ENCODE results near the gene XRCC5.

Gene XRCC5

DNA sequence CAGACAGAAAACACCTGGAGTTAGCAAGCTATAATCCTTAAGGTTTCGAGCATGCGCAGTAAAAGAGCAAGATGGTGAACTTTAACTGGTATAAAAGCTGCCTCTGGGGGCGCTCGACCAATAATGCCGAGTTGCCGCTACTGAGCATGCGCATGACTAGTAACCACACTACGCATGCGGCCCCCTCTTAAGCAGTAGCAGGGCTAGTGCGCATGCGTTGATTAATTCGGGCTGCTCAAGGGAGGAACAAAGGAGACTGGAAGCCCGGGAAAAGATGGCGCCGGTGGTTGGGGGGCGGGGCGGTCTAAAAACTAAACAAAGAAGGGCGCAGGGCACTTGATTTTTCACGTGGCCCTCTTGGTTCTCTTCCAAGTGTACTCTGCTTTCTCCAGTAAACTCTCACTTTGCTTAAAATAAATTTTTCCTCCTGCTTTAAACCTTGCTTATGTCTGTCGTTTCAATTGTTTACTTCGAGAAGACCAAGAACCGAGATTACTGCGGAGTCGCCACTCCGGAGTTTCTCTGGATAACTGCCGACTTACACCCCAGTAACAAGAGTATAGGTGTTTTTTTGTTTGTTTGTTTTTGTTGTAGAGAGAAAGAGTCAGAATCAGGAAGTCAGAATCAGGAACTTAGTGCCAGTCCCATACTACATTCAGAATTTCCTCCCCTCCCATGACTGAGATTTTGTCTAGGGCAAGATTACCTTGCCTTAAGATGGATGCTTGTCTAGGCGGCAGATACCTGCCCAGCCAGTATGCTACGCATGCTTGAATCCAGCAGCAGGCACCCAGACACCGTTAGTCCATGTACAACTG, 5.8 kb downstream of the XRCC5 start:
- in situ Hi-C loops (cut with HindIII; ENCODE audit: low pct_unique_long_range_greater_than_20kb, low sequenced_read_pairs): no loop called here
- TF ChIP-seq JUND (IDR thresholded peaks at IDR 0.05; ENCODE audit: low read depth): no peak
- peak; percentile 55 to 98 for DNase-seq (ENCODE audit: low read depth in 1 of 2, low spot score in 1 of 2)

DNA sequence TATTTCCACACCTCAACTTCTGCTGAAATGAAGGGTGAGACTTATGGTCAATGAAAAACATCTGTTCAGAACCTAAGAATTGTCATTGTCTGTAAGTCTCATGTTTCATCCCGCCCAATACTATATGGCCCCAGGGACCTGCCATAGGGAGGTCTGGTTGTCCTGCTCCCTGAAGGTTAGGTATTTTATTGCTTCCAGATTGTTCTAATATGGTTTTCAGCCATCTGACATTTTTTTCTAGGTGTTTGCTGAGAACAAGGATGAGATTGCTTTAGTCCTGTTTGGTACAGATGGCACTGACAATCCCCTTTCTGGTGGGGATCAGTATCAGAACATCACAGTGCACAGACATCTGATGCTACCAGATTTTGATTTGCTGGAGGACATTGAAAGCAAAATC, 7.3 kb downstream of the XRCC5 start:
- in situ Hi-C loops (cut with HindIII; ENCODE audit: low pct_unique_long_range_greater_than_20kb, low sequenced_read_pairs): no loop called here
- DNase-seq (ENCODE audit: low read depth in 1 of 2, low spot score in 1 of 2): no peak
- no peak for TF ChIP-seq JUND (IDR thresholded peaks at IDR 0.05; ENCODE audit: low read depth)

DNA sequence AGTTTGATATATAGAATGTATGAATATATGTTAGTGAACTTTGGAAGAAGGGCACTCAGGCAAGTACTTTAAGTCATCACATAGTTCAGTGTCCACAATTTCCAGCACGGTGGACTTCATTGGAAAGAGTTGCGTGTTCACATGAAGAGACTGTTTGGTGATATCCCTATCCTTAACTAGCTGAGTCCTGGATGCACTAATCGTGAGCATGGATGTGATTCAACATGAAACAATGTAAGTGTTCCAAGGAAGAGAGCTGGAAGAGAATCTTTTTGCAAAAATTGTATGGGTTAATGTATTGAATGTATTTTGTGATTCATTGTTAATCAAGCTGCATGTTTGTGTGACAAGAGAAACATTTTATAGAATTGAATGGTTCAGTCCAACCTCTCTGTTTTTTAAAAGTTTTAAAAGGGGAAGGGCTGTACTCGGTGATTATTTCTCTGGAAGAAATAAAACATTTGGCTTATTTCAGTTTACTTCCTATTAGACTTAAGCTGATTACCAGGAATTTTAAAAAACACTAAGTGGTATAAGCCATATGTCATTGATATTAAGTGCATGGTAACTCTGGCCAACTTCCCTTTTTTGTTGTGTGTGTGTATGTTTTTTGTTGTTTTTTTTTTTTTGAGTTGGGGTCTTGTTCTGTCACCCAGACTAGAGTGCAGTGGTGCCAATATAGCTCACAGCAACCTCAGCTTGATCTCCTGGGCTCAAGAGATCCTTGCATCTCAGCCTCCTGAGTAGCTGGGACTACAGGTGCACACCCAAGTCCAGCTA, 8.6 kb downstream of the XRCC5 start:
- no peak for TF ChIP-seq JUND (IDR thresholded peaks at IDR 0.05; ENCODE audit: low read depth)
- in situ Hi-C loops (cut with HindIII; ENCODE audit: low pct_unique_long_range_greater_than_20kb, low sequenced_read_pairs): no loop called here
- DNase-seq (ENCODE audit: low read depth in 1 of 2, low spot score in 1 of 2): no peak

DNA sequence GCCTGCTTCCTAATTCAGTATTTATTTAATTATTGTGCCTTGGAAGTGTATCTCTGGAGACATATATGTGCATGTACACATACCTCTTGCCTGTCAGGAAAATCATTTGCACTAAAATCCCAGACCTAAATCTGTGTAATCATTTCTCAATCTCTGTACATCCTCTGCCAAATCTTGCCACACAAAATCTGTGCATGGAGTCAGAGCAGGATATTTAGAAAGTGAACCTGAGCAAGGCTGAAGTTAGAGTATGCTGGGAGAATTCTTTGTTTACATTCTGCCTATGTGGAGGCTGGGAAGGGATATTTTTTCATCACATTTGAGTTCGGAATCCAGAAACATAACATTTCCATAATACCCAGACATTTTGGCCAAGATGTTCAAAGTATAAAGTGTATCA, 9.3 kb downstream of the XRCC5 start:
- no peak for DNase-seq (ENCODE audit: low read depth in 1 of 2, low spot score in 1 of 2)
- TF ChIP-seq JUND (IDR thresholded peaks at IDR 0.05; ENCODE audit: low read depth): no peak
- in situ Hi-C loops (cut with HindIII; ENCODE audit: low pct_unique_long_range_greater_than_20kb, low sequenced_read_pairs): no loop called here

DNA sequence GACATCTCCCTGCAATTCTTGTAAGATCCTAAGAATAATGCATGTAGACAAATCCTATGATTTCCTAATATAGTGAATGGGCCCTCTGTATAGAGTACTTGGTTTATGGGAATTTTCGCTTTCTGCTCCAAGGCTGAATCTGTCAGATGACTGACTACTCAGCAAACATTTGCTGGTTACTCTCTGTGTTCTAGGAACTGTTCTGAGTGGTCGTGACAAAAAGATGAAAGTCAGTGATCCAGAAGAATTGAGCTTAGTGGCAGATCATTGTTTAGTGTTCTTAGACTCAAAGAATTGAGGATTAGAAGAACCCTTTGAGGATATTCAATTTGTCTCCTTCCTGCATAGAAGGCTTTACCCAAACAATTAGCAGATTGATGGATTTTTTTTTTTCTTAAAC, 10.0 kb downstream of the XRCC5 start:
- no peak for TF ChIP-seq JUND (IDR thresholded peaks at IDR 0.05; ENCODE audit: low read depth)
- in situ Hi-C loops (cut with HindIII; ENCODE audit: low pct_unique_long_range_greater_than_20kb, low sequenced_read_pairs): no loop called here

DNA sequence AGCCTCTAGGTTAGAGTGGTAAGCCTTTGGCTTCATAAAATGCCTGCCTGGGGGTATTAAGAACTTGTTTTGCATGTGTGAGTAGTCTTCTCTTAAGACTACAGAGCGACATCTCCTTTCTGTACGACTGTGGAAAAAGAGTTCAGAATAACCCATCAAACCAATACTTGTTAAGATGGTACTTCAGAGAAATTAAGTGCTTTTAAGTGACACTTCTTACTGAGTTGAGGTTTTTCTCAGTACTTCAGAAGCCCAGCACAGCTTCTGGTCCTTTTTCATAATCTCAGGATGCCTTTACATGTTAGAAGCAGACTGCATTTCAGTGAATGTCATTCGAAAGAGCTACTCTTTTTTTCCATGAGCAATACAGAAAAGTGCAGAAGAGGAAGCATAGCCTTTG, 10.8 kb downstream of the XRCC5 start:
- in situ Hi-C loops (cut with HindIII; ENCODE audit: low pct_unique_long_range_greater_than_20kb, low sequenced_read_pairs): no loop called here
- DNase-seq (ENCODE audit: low read depth in 1 of 2, low spot score in 1 of 2): peak in 1 of 2 experiments; percentile 21
- no peak for TF ChIP-seq JUND (IDR thresholded peaks at IDR 0.05; ENCODE audit: low read depth)

More for the DNA sequence above, 10.0 kb downstream of the XRCC5 start:
- DNase-seq (ENCODE audit: low read depth in 1 of 2, low spot score in 1 of 2): no peak

DNA sequence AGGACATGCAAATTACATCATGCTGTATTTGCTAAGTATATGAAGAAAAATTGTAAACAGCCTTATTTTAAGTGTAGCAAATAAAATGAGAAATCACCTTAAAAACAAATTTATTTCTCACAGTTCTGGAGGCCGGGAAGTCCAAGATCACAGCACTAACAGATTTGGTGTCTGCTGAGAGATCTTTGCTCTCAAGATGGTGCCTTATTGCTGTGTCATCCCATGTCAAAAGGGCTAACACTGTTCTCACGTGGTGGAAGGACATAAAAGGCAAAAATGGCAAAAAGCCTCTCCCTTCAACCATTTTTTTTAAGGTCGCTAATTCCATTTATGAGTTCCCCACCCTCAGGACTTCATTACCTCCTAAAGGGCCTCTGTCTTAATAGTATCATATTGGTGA, 12.1 kb downstream of the XRCC5 start:
- no peak for DNase-seq (ENCODE audit: low read depth in 1 of 2, low spot score in 1 of 2)
- in situ Hi-C loops (cut with HindIII; ENCODE audit: low pct_unique_long_range_greater_than_20kb, low sequenced_read_pairs): no loop called here
- no peak for TF ChIP-seq JUND (IDR thresholded peaks at IDR 0.05; ENCODE audit: low read depth)

DNA sequence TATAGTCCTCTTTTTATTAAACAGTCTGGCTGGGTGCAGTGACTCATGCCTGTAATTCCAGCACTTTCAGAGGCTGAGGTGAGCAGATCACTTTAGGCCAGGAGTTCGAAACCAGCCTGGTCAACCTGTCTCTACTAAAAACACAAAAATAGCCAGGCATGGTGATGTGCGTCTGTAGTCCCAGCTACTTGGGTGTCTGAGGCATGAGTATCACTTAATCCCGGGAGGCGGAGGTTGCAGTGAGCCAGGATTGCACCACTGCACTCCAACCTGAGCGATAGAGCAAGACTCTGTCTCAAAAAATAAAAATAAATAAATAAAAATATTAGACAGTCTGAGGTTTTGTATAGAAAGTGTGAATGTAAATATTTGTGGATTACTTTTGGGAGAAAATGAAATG, 17.8 kb downstream of the XRCC5 start:
- TF ChIP-seq JUND (IDR thresholded peaks at IDR 0.05; ENCODE audit: low read depth): no peak
- no peak for DNase-seq (ENCODE audit: low read depth in 1 of 2, low spot score in 1 of 2)
- in situ Hi-C loops (cut with HindIII; ENCODE audit: low pct_unique_long_range_greater_than_20kb, low sequenced_read_pairs): no loop called here

DNA sequence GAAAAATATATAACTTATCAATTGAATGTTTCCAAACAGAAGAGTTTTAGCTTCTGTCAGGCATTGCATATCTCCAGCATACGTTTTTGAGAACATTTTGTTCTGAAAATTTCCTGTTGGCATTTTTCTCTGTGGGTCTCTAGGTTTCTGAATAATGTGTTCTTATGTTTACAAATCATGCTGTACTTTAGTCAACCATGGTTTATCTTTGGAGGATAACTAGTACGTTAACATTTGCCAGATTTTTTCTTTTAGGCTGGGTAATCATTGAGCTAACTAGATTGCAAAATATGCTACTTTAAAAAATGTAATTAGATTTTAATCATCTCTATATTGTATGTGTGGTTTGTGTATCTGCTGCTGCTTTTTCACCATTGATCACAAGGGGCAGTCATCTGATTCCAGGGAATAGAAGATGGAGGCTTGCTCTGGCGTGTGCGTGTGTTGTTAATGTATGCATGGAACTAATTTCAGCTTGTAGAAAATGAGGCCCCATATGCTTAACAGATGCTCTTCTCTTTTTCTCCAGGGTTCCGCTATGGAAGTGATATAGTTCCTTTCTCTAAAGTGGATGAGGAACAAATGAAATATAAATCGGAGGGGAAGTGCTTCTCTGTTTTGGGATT, 21.3 kb downstream of the XRCC5 start:
- DNase-seq (ENCODE audit: low read depth in 1 of 2, low spot score in 1 of 2): no peak
- in situ Hi-C loops (cut with HindIII; ENCODE audit: low pct_unique_long_range_greater_than_20kb, low sequenced_read_pairs): no loop called here
- TF ChIP-seq JUND (IDR thresholded peaks at IDR 0.05; ENCODE audit: low read depth): no peak

DNA sequence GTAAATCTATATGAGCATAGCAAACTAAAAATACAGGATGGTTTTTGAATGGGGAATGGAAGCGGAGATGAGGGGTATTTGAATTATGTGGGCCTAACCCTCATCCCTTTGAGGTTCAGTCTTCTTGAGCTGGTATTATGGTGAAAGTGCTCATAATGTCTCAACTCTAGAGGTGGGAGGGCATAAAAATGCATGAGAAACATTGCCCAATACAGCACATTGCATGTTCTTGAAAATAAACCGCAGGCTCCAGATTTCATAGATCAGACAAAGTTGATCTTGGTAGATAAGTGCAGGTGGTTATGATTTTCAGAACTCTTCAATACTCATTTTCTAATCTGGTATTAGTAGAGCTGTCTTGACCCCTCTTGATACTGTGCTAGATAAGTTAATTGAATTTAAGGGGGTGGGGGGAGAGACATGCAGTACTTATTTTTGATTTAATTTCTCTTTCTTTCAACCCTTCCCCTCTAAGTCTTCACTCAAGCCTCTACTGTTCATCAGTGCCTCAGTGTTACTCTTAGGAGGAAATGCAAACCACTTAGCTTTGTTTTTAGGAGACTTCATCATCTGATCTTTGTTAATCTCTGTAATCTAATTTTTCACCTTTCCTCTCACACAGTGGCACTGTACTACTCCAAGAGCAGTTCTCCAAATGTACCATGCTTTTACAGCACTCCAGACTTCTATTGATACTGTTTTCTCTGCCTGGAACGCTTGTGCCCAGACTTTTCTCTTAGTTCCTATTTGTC, 22.2 kb downstream of the XRCC5 start:
- no peak for TF ChIP-seq JUND (IDR thresholded peaks at IDR 0.05; ENCODE audit: low read depth)
- in situ Hi-C loops (cut with HindIII; ENCODE audit: low pct_unique_long_range_greater_than_20kb, low sequenced_read_pairs): no loop called here

DNA sequence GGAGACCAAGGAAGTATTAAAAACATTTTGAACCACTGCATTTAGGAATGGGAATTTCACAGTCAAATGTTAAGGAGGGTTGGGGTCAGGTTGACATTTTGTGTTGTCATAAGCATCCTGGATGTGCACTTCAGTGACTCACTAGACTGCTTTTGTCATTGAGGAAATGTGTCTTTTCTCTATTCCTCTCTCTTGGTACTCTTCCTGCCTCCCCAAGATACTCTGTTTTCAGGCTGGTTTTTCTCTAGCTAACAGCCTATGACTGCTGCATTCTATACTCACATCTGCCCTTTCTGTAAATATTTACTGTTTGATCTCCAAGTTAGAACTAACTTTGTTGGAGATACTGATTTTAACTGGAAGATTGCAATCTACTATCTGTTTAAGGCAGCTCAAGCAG, 23.4 kb downstream of the XRCC5 start:
- in situ Hi-C loops (cut with HindIII; ENCODE audit: low pct_unique_long_range_greater_than_20kb, low sequenced_read_pairs): no loop called here
- no peak for TF ChIP-seq JUND (IDR thresholded peaks at IDR 0.05; ENCODE audit: low read depth)
- DNase-seq (ENCODE audit: low read depth in 1 of 2, low spot score in 1 of 2): no peak

More for the DNA sequence above, 22.2 kb downstream of the XRCC5 start:
- DNase-seq (ENCODE audit: low read depth in 1 of 2, low spot score in 1 of 2): no peak

DNA sequence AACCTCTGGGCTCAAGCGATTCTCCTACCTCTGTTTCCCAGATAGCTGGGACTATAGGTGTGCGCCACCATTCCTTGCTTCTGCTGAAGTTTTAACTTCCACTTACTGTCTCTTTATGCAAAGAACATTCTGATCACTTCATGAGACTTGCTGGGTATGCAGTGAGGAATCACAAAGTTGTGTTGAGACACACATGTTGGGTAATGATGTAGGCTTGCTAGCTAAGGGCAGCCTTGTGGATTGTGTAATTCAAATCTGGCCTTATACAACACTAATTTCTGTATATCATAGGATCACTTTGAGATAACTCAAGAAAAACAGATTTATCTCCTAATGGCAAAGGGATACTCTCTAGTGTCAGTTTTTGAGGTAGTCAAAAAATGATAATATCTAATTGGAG, 24.2 kb downstream of the XRCC5 start:
- no peak for DNase-seq (ENCODE audit: low read depth in 1 of 2, low spot score in 1 of 2)
- TF ChIP-seq JUND (IDR thresholded peaks at IDR 0.05; ENCODE audit: low read depth): no peak
- in situ Hi-C loops (cut with HindIII; ENCODE audit: low pct_unique_long_range_greater_than_20kb, low sequenced_read_pairs): no loop called here

All from T47D (cell line).